Dedifferentiated amniotic fluid mesenchymal stem cell (primary cell): ENCODE measurements around the gene TBCK.
"Not testable (repeated sequence)": the region's sequence is repeated elsewhere in the genome, so short reads cannot be mapped to it uniquely, and the experiment has no call there.

ENCODE experiments used
- DNase-seq: peaks from one replicate; pipeline ENCODE4 v3.0.0-alpha.2; 2016; ENCODE audit errors: extremely low spot score

Gene TBCK

GRCh38 chr4:106231931-106232330, 84.1 kb downstream of the TBCK start:
- DNase-seq = no peak

GRCh38 chr4:106222548-106222947, 93.5 kb downstream of the TBCK start:
- DNase-seq = no peak

GRCh38 chr4:106213291-106213690, 102.7 kb downstream of the TBCK start:
- not testable (repeated sequence) for DNase-seq

- no peak for DNase-seq
Measured at GRCh38 chr4:106210021-106210420, 106.0 kb downstream of the TBCK start.

- DNase-seq = no peak
Measured at GRCh38 chr4:106208481-106209460, 107.2 kb downstream of the TBCK start.

- no peak for DNase-seq
Measured at GRCh38 chr4:106201373-106201772, 114.6 kb downstream of the TBCK start.

- no peak for DNase-seq
Measured at GRCh38 chr4:106195435-106195950, 120.5 kb downstream of the TBCK start.

GRCh38 chr4:106194801-106195200, 121.2 kb downstream of the TBCK start:
- DNase-seq = no peak

GRCh38 chr4:106192131-106192530, 123.9 kb downstream of the TBCK start:
- DNase-seq = no peak

GRCh38 chr4:106186201-106186600, 129.8 kb downstream of the TBCK start:
- DNase-seq = no peak

GRCh38 chr4:106183551-106183950, 132.5 kb downstream of the TBCK start:
- DNase-seq = no peak

GRCh38 chr4:106172861-106173260, 143.1 kb downstream of the TBCK start:
- DNase-seq = no peak

GRCh38 chr4:106165351-106166010, 150.5 kb downstream of the TBCK start:
- DNase-seq = no peak

GRCh38 chr4:106162278-106162677, 153.7 kb downstream of the TBCK start:
- no peak for DNase-seq

GRCh38 chr4:106160560-106160959, 155.4 kb downstream of the TBCK start:
- no peak for DNase-seq

- DNase-seq = no peak
Measured at GRCh38 chr4:106149911-106150310, 166.1 kb downstream of the TBCK start.

- no peak for DNase-seq
Measured at GRCh38 chr4:106149026-106149425, 167.0 kb downstream of the TBCK start.

- DNase-seq = no peak
Measured at GRCh38 chr4:106142616-106143127, 173.3 kb downstream of the TBCK start.

GRCh38 chr4:106140601-106141000, 175.4 kb downstream of the TBCK start:
- no peak for DNase-seq

- no peak for DNase-seq
Measured at GRCh38 chr4:106136777-106137331, 179.2 kb downstream of the TBCK start.

GRCh38 chr4:106132045-106132444, 184.0 kb downstream of the TBCK start:
- DNase-seq = no peak

GRCh38 chr4:106126062-106126461, 189.9 kb downstream of the TBCK start:
- no peak for DNase-seq
